ENCODE measurements around the gene KLHL29. TPM values are rescaled to one million over a fixed set of nuclear protein-coding genes. Genes with fewer than 3 reads are reported as not detected.

The KLHL29 gene
- total and polyA plus RNA-seq, 4 donors = 0.29 to 2.3 (median 0.68) TPM

- WGBS = 83% methylated on average over 10 of the region's 10 CpGs
Measured at GRCh38 chr2:23544589-23545295, 159.8 kb downstream of the KLHL29 start.

More at GRCh38 chr2:23544589-23545295, 159.8 kb downstream of the KLHL29 start:
- Histone ChIP-seq H3K27ac (ENCODE audit: low read depth in 1 of 2, low read length in 2 of 2) (no peak overlapping the region), H3K4me3 (ENCODE audit: low read depth in 1 of 3, low read length in 3 of 3) (no peak overlapping the region), H3K9ac (ENCODE audit: low read depth in 1 of 2, low read length in 2 of 2) (no peak overlapping the region), H3K9me3 (ENCODE audit: control insufficient read depth in 4 of 4, low read length in 3 of 4) (no peaks in the 10 kb centered on the region), H3K36me3 (ENCODE audit: control insufficient read depth in 4 of 4, insufficient read depth in 3 of 4, low read depth in 1 of 4, low read length in 3 of 4) (no peaks in the 10 kb centered on the region), H3K4me1 (ENCODE audit: control insufficient read depth in 4 of 4, insufficient read depth in 4 of 4, low read length in 3 of 4) (no peaks in the 10 kb centered on the region), H3K27me3 (ENCODE audit: control insufficient read depth in 4 of 4, insufficient read depth in 4 of 4, low read length in 3 of 4) (no peaks in the 10 kb centered on the region)
- no peak for DNase-seq (ENCODE audit: low spot score)
- TF ChIP-seq NR2F2 (IDR thresholded peaks at IDR 0.05) (no peak), GABPA (IDR thresholded peaks at IDR 0.05 in 1 of 2, conservative IDR thresholded peaks at IDR 0.05 in 1 of 2) (no peak), TAF1 (conservative IDR thresholded peaks at IDR 0.05) (no peak), RXRA (IDR thresholded peaks at IDR 0.05) (no peak), YY1 (IDR thresholded peaks at IDR 0.05) (no peak), SP1 (IDR thresholded peaks at IDR 0.05) (no peak), HNF4G (IDR thresholded peaks at IDR 0.05) (no peak), FOXA2 (IDR thresholded peaks at IDR 0.05) (no peak), EGR1 (IDR thresholded peaks at IDR 0.05; ENCODE audit: low read depth in 2 of 2) (no peak), JUND (IDR thresholded peaks at IDR 0.05) (no peak), RAD21 (IDR thresholded peaks at IDR 0.05) (no peak), FOXA1 (IDR thresholded peaks at IDR 0.05) (no peak), HNF4A (conservative IDR thresholded peaks at IDR 0.05) (no peak)
- TF ChIP-seq, protein P1, sequence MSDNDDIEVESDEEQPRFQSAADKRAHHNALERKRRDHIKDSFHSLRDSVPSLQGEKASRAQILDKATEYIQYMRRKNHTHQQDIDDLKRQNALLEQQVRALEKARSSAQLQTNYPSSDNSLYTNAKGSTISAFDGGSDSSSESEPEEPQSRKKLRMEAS (IDR thresholded peaks at IDR 0.05) = no peak
- TF ChIP-seq, protein P2, sequence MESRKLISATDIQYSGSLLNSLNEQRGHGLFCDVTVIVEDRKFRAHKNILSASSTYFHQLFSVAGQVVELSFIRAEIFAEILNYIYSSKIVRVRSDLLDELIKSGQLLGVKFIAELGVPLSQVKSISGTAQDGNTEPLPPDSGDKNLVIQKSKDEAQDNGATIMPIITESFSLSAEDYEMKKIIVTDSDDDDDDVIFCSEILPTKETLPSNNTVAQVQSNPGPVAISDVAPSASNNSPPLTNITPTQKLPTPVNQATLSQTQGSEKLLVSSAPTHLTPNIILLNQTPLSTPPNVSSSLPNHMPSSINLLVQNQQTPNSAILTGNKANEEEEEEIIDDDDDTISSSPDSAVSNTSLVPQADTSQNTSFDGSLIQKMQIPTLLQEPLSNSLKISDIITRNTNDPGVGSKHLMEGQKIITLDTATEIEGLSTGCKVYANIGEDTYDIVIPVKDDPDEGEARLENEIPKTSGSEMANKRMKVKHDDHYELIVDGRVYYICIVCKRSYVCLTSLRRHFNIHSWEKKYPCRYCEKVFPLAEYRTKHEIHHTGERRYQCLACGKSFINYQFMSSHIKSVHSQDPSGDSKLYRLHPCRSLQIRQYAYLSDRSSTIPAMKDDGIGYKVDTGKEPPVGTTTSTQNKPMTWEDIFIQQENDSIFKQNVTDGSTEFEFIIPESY (IDR thresholded peaks at IDR 0.05) = no peak
- TF ChIP-seq, protein P3, sequence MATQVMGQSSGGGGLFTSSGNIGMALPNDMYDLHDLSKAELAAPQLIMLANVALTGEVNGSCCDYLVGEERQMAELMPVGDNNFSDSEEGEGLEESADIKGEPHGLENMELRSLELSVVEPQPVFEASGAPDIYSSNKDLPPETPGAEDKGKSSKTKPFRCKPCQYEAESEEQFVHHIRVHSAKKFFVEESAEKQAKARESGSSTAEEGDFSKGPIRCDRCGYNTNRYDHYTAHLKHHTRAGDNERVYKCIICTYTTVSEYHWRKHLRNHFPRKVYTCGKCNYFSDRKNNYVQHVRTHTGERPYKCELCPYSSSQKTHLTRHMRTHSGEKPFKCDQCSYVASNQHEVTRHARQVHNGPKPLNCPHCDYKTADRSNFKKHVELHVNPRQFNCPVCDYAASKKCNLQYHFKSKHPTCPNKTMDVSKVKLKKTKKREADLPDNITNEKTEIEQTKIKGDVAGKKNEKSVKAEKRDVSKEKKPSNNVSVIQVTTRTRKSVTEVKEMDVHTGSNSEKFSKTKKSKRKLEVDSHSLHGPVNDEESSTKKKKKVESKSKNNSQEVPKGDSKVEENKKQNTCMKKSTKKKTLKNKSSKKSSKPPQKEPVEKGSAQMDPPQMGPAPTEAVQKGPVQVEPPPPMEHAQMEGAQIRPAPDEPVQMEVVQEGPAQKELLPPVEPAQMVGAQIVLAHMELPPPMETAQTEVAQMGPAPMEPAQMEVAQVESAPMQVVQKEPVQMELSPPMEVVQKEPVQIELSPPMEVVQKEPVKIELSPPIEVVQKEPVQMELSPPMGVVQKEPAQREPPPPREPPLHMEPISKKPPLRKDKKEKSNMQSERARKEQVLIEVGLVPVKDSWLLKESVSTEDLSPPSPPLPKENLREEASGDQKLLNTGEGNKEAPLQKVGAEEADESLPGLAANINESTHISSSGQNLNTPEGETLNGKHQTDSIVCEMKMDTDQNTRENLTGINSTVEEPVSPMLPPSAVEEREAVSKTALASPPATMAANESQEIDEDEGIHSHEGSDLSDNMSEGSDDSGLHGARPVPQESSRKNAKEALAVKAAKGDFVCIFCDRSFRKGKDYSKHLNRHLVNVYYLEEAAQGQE (IDR thresholded peaks at IDR 0.05) = no peak
- TF ChIP-seq, protein P4, sequence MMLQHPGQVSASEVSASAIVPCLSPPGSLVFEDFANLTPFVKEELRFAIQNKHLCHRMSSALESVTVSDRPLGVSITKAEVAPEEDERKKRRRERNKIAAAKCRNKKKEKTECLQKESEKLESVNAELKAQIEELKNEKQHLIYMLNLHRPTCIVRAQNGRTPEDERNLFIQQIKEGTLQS (IDR thresholded peaks at IDR 0.05) = no peak
- TF ChIP-seq, protein P5, sequence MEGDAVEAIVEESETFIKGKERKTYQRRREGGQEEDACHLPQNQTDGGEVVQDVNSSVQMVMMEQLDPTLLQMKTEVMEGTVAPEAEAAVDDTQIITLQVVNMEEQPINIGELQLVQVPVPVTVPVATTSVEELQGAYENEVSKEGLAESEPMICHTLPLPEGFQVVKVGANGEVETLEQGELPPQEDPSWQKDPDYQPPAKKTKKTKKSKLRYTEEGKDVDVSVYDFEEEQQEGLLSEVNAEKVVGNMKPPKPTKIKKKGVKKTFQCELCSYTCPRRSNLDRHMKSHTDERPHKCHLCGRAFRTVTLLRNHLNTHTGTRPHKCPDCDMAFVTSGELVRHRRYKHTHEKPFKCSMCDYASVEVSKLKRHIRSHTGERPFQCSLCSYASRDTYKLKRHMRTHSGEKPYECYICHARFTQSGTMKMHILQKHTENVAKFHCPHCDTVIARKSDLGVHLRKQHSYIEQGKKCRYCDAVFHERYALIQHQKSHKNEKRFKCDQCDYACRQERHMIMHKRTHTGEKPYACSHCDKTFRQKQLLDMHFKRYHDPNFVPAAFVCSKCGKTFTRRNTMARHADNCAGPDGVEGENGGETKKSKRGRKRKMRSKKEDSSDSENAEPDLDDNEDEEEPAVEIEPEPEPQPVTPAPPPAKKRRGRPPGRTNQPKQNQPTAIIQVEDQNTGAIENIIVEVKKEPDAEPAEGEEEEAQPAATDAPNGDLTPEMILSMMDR (IDR thresholded peaks at IDR 0.05; ENCODE audit: low read depth, low read length, missing input control) = no peak

Data from liver (tissue), 9 donors.